SK-MEL-5 (cell line): ENCODE results near the gene ALPL. TPM values are rescaled to one million over a fixed set of nuclear protein-coding genes. Genes with fewer than 3 reads are reported as not detected.
A peak's percentile ranks its signal among the peaks of the same experiment; 100 is the strongest.
"Not testable (repeated sequence)": the region's sequence is repeated elsewhere in the genome, so short reads cannot be mapped to it uniquely, and the experiment has no call there.

Source experiments
- DNase-seq: peaks from one replicate; pipeline ENCODE4 v3.0.0-alpha.2; 2016; ENCODE audit warnings: low read depth, low spot score
- in situ Hi-C: cut with HindIII; loops from 2 replicates; pipeline ENCODE4 v1.10.0; 2016; ENCODE audit warnings: low sequenced_read_pairs, high pct_unique_total_duplicates, low pct_unique_long_range_greater_than_20kb
- total RNA-seq: library from RNA; depleted of rRNA; stranded (reverse); fragments of >200 nt; shearing (Covaris generic); gene quantifications from 2 replicates; pipeline ENCODE4 v1.2.3, GENCODE V29; 2014

Gene ALPL
- total RNA-seq, 1 experiment from 2014 or later, result 0.50 TPM

- no peak for DNase-seq
- in situ Hi-C loops, result no loop called here
These were observed 9.8 kb upstream of the ALPL start for GRCh38 chr1:21499283-21499950.

- DNase-seq, result no peak
- in situ Hi-C loops, result no loop called here
These were observed 5.4 kb upstream of the ALPL start for GRCh38 chr1:21503706-21504377.

- in situ Hi-C loops, result no loop called here
- no peak for DNase-seq
These were observed 2.4 kb upstream of the ALPL start for GRCh38 chr1:21506804-21507203.

- DNase-seq, result no peak
- in situ Hi-C loops, result no loop called here
These were observed 1.5 kb upstream of the ALPL start for GRCh38 chr1:21507511-21508270.

GRCh38 chr1:21508580-21509350, 458 bp upstream of the ALPL start:
- in situ Hi-C loops, result no loop called here
- peak; percentile 47 for DNase-seq

GRCh38 chr1:21510113-21510493, 880 bp downstream of the ALPL start:
- in situ Hi-C loops, result no loop called here
- DNase-seq, result no peak

GRCh38 chr1:21510885-21511578, 1.8 kb downstream of the ALPL start:
- in situ Hi-C loops, result no loop called here
- DNase-seq, result peak; percentile 31

- in situ Hi-C loops, result no loop called here
These were observed 2.6 kb downstream of the ALPL start for GRCh38 chr1:21511579-21512522.

GRCh38 chr1:21514245-21514644, 5.0 kb downstream of the ALPL start:
- in situ Hi-C loops, result no loop called here

More at GRCh38 chr1:21511579-21512522, 2.6 kb downstream of the ALPL start:
- no peak for DNase-seq

GRCh38 chr1:21517161-21517589, 8.0 kb downstream of the ALPL start:
- in situ Hi-C loops, result no loop called here
- no peak for DNase-seq

More at GRCh38 chr1:21514245-21514644, 5.0 kb downstream of the ALPL start:
- no peak for DNase-seq

- DNase-seq, result no peak
- in situ Hi-C loops, result no loop called here
These were observed 8.6 kb downstream of the ALPL start for GRCh38 chr1:21517660-21518480.

- in situ Hi-C loops, result no loop called here
- DNase-seq, result no peak
These were observed 9.7 kb downstream of the ALPL start for GRCh38 chr1:21518774-21519455.

- in situ Hi-C loops, DNase-seq: not testable (repeated sequence)
These were observed 10.4 kb downstream of the ALPL start for GRCh38 chr1:21519486-21520070.

- no peak for DNase-seq
- in situ Hi-C loops, result no loop called here
These were observed 11.9 kb downstream of the ALPL start for GRCh38 chr1:21520899-21521716.
